Activated T-cell treated with anti-CD3 and anti-CD28 coated beads, Interleukin-2, amount 50 U/mL, for 72 hours (primary cell): ENCODE results near the gene CYP51A1. TPM values are rescaled to one million over a fixed set of nuclear protein-coding genes. Genes with fewer than 3 reads are reported as not detected.
"Not testable (repeated sequence)": the region's sequence is repeated elsewhere in the genome, so short reads cannot be mapped to it uniquely, and the experiment has no call there.

Source experiments
- ATAC-seq, 2 donors: fragments of 150-1000 bp; cut with Tn5 transposase; replicated peaks in 1 of 2; 2 replicates each; pipeline ENCODE4 v1.10.0; 2021; ENCODE audit warnings: moderate library complexity in 2 of 2, mild to moderate bottlenecking in 1 of 2
- DNase-seq, 2 donors: peaks; one replicate each; pipeline ENCODE4 v3.0.0; 2021 to 2022; ENCODE audit warnings: mixed read lengths in 1 of 2
- H3K27ac Mint-ChIP-seq: one replicate; pipeline ENCODE4 v1.8.0; 2022; ENCODE audit warnings: mild to moderate bottlenecking, moderate library complexity, mixed read lengths
- H3K27me3 Mint-ChIP-seq: one replicate; pipeline ENCODE4 v1.8.0; 2022; ENCODE audit warnings: low read depth, mixed read lengths
- H3K36me3 Mint-ChIP-seq, 2 donors: one replicate each; pipeline ENCODE4 v1.8.0; 2022; ENCODE audit warnings: mixed read lengths in 2 of 2, mild to moderate bottlenecking in 1 of 2; ENCODE audit not compliant: insufficient read depth in 2 of 2
- H3K4me1 Mint-ChIP-seq: one replicate; pipeline ENCODE4 v1.8.0; 2022; ENCODE audit warnings: low read depth, mixed read lengths
- H3K4me3 Mint-ChIP-seq, 2 donors: one replicate each; pipeline ENCODE4 v1.8.0; 2022; ENCODE audit warnings: mild to moderate bottlenecking in 2 of 2, mixed read lengths in 2 of 2, moderate library complexity in 2 of 2
- H3K9me3 Mint-ChIP-seq, 2 donors: one replicate each; pipeline ENCODE4 v1.8.0; 2022; ENCODE audit warnings: mixed read lengths in 2 of 2
- total RNA-seq, 2 donors: library from RNA; stranded (reverse); gene quantifications; one replicate each; pipeline ENCODE4 v1.2.3, GENCODE V29; 2022

Gene CYP51A1
- total RNA-seq, 2 donors from 2014 or later, result 29.8 to 29.9 TPM

DNA sequence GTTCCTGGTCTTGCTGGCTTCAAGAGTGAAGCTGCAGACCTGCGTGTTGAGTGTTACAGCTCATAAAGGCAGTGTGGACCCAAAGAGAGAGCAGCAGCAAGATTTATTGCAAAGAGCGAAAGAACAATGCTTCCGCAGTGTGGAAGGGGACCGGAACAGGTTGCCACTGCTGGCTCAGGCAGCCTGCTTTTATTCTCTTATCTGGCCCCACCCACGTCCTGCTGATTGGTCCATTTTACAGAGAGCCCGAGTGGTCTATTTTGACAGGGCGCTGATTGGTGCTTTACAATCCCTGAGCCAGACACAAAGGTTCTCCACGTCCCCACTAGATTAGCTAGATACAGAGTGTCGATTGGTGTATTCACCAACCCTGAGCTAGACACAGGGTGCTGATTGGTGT, 8.5 kb upstream of the CYP51A1 start:
- not testable (repeated sequence) for H3K27me3 Mint-ChIP-seq, H3K4me1 Mint-ChIP-seq, H3K27ac Mint-ChIP-seq, H3K36me3 Mint-ChIP-seq, DNase-seq, H3K9me3 Mint-ChIP-seq, H3K4me3 Mint-ChIP-seq, ATAC-seq

DNA sequence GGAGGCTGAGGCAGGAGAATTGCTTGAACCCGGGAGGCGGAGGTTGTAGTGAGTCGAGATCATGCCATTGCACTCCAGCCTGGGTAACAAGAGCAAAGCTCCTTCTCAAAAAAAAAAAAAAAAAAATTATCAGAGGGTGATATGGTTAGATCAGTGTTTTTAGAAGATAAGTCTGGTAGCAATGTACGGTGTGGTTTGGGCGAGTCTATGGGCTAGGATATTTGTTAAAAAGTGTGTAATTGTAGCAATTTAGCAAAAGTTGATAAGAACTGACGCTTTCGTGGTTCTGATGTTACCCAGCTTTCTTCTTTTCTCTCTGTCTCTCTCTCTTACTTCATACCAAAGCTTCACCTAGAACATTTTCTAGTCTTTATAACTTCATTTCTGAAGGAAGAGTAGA, 6.9 kb upstream of the CYP51A1 start:
- no peak overlapping the region for H3K4me3 Mint-ChIP-seq
- H3K4me1 Mint-ChIP-seq, result no peaks in the 10 kb centered on the region
- peaks cover 0 to 4% of the 10 kb centered on the region in 2 donors for H3K36me3 Mint-ChIP-seq
- ATAC-seq (no peak), DNase-seq (no peak)
- no peaks in the 10 kb centered on the region for H3K9me3 Mint-ChIP-seq
- H3K27ac Mint-ChIP-seq, result no peak overlapping the region
- no peaks in the 10 kb centered on the region for H3K27me3 Mint-ChIP-seq

DNA sequence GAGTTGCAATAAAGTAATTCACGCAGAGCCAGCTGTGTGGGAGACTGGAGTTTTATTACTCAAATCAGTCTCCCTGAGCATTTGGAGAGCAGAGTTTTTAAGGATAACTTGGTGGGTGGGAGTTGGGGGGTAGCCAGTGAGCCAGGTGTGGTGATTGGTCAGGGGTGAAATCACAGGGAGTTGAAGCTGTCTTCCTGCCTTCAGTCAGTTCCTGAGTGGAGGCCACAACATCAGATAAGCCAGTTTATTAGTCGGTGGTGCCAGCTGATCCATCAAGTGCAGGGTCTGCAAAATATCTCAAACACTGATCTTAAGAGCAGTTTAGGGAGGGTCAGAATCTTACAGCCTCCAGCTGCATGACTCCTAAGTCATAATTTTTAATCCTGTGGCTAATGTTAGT, 3.3 kb upstream of the CYP51A1 start:
- H3K27me3 Mint-ChIP-seq, result no peaks in the 10 kb centered on the region
- no peak for DNase-seq
- peaks cover 20% of the 10 kb centered on the region for H3K4me1 Mint-ChIP-seq
- peaks cover 2 to 4% of the 10 kb centered on the region in 2 donors for H3K36me3 Mint-ChIP-seq
- no peak for ATAC-seq
- H3K27ac Mint-ChIP-seq, result no peak overlapping the region
- H3K9me3 Mint-ChIP-seq, result no peaks in the 10 kb centered on the region
- no peak overlapping the region for H3K4me3 Mint-ChIP-seq

DNA sequence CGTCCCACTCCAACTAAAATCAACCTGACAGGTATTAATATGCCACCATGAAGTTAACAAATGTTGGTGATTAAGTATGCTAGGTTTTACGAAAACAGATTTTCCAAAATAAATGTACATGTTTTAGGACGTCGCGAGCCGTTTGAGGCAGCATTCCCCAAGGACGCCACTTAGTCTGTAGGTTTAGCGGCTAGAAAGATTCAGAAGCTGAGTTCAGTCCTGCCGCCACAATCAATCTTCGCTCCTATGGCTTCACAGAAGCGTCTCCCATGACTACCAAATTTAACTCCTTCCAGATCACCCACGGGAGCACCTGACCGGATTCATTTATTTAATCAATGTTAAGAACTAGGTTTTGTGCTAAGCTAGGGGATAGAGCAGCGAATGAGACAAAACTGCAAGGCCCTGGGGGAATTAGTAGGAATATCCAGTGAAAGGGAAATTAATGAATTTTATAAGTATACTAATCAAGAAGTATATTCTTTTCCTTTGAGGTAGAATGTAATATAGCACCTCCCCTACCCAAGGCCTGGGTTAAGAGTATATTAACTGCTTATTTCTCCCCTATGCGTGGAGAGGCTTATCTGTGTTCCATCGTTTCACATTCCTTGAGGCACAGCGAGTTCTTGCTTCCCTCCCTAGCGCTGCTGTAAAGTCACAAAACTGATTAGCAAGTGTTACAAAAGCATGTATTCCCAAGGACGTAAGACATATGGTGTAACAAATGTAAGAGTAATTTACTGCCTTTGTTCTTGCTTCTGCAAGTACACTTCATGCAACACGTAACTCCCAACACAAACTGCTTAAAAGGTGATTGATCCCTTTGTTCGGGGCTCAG, 994 bp upstream of the CYP51A1 start:
- Mint-ChIP-seq H3K27me3 (no peaks in the 10 kb centered on the region), H3K9me3 (no peaks in the 10 kb centered on the region), H3K4me1 (peaks cover 29% of the 10 kb centered on the region), H3K27ac (peak overlapping the region; percentile 98), H3K4me3 (peak overlapping the region; percentile 93 to 96), H3K36me3 (peaks cover 2 to 10% of the 10 kb centered on the region in 2 donors)
- DNase-seq (no peak), ATAC-seq (no peak)

DNA sequence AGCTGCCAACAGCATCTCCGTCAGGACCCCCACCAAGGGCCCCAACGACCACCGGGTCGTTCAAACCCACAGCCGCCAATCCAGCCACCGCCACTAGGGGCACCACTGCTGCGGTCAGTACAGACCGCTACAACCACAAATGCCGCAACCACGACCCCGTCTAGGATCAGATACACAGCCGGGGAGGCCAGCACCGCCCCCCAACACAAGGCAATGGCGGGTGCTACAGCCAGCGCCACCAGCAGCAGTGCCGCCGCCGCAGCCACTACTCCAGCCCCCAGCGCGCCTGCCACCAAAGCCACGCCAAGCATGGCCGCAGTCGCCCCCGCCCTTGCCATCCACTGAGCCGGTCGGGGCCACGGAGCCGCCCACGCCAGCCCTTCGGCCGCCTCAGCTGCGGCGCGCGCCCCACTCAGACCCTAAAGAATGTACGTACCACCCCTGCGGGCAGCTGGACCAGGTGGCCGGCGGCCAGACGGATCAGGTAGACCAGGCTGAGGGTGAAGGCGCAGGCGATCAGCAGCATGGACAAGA, 473 bp downstream of the CYP51A1 start:
- Mint-ChIP-seq H3K9me3 (no peaks in the 10 kb centered on the region), H3K4me1 (peaks cover 29% of the 10 kb centered on the region), H3K36me3 (peaks cover 2 to 10% of the 10 kb centered on the region in 2 donors), H3K27me3 (no peaks in the 10 kb centered on the region), H3K4me3 (peak overlapping the region; percentile 93 to 96), H3K27ac (peak overlapping the region; percentile 98)
- ATAC-seq (peak; percentile 37 to 48), DNase-seq (peak; percentile 71 to 74)

DNA sequence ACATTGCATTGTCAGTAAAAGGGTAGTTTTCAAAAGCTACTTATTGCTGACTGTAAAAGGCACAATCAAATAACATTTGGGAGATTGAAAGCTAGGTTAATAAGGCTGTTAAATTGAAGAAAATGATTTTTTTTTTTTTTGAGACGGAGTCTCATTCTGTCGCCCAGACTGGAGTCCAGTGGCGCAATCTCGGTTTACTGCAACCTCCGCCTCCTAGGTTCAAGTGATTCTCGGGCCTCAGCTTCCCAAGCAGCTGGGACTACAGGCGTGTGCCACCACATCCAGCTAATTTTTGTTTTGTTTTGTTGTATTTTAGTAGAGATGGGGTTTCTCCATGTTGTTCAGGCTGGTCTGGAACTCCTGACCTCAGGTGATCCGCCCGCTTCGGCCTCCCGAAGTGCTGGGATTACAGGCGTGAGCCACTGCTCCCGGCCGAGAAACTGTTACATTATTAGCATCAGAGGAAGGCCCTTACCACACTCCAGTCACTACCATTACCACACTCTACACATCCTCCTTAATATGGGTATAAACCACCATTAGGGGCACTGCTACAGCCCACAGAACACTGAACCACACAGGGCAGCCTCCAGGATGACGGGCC, 1.0 kb downstream of the CYP51A1 start:
- Mint-ChIP-seq H3K4me3 (peak overlapping the region; percentile 93 to 96), H3K27ac (peak overlapping the region; percentile 98), H3K36me3 (peaks cover 2 to 10% of the 10 kb centered on the region in 2 donors), H3K27me3 (no peaks in the 10 kb centered on the region), H3K4me1 (peaks cover 29% of the 10 kb centered on the region), H3K9me3 (no peaks in the 10 kb centered on the region)
- DNase-seq, result no peak
- ATAC-seq, result peak; percentile 3 to 5

DNA sequence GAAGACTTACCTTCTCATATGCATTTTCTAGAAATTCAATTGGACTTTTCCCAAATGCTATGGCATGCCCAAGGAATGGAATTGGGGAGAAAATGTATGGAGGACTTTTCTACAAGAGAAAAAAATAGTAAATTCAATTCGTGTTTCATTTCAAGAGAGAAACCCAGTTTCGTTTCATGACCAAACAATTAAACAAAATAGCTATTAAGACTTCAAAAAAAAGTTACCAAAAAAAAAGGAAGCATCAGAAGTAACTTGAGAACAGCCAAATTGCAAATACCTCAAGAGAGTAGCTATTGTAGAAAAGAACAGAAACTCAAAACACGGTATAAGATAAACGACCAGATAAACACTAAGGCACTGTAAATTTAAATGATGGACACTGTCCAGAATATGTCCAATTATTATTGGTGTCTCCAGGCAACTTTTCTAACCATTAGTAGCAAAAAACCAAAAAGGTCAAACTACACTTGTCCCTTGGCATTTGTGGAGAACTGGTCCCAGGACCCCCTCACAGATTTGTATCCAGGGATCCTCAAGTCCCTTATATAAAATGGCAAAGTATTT, 2.4 kb downstream of the CYP51A1 start:
- Mint-ChIP-seq H3K9me3 (no peaks in the 10 kb centered on the region), H3K27ac (no peak overlapping the region), H3K4me3 (peak overlapping the region in 1 of 2 donors; percentile 35), H3K36me3 (peaks cover 2 to 12% of the 10 kb centered on the region in 2 donors), H3K4me1 (peaks cover 29% of the 10 kb centered on the region), H3K27me3 (no peaks in the 10 kb centered on the region)
- no peak for DNase-seq
- ATAC-seq, result no peak

DNA sequence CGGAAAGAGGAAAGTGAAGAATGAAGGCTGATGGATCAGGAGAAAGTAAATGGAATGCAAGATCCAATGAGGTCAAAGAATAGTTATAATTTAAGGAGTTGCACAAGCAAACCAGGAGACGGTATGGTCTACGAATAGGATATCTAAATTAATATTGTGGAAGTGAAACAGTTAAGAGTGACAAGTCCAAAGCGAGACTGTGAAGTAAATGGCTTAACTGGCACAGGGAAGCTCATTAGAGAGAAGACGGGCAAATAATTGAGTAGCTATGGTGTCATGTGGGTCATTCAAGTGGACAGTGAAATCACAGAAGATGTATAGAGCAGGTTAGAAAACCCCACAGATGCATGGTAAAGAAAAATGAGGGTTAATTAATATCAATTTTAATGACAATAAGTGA, 3.2 kb downstream of the CYP51A1 start:
- ATAC-seq (no peak), DNase-seq (no peak)
- Mint-ChIP-seq H3K9me3 (no peaks in the 10 kb centered on the region), H3K27ac (no peak overlapping the region), H3K36me3 (peaks cover 2 to 18% of the 10 kb centered on the region in 2 donors), H3K4me1 (peaks cover 29% of the 10 kb centered on the region), H3K4me3 (no peak overlapping the region), H3K27me3 (no peaks in the 10 kb centered on the region)

DNA sequence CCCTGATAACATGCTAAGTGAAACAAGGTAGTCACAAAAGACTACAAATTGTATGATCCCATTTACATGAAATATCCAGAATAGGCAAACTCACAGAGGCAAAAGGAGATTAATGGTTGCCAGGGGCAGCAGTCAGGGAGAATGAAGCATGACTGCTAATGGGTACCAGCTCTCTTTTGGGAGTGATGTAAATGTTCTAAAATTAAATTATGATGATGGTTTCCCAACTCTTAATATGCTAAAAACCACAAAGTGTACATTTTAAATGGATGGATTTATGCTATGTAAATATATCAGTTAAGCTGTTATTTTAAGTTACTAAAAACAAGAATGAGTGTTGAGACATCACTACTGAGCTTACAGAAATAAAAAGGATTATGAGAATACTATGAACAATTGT, 12.6 kb downstream of the CYP51A1 start:
- no peak for ATAC-seq
- no peak overlapping the region for H3K27ac Mint-ChIP-seq
- H3K27me3 Mint-ChIP-seq, result no peaks in the 10 kb centered on the region
- DNase-seq, result no peak
- H3K9me3 Mint-ChIP-seq, result no peaks in the 10 kb centered on the region
- H3K4me1 Mint-ChIP-seq, result no peaks in the 10 kb centered on the region
- no peak overlapping the region for H3K4me3 Mint-ChIP-seq
- peaks cover 12 to 56% of the 10 kb centered on the region in 2 donors for H3K36me3 Mint-ChIP-seq

DNA sequence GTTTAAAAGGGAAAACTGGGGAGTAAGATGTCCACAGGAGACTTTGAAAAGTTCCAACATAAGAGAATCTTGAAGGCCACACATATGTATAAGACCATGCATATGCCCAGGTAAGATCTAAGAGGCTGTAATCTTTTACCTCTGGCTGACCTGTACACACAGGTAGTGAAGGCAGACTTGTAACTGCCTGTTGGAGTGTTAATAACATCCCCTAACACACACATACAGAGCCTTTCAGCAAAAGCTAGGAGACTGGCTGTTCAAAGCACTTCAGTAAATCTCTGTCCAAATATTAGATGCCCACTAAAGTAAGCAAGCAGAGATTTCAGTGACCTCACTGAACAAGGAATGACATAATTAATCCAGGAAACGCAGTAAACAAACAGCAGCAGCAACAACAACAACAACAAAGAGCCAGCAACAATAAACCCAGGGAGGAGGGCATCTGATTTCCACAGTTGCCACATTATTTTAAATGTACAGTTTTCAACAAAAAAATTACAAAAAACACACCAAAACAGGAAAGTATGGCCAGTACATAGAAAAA, 15.0 kb downstream of the CYP51A1 start:
- H3K4me1 Mint-ChIP-seq, result no peaks in the 10 kb centered on the region
- no peaks in the 10 kb centered on the region for H3K27me3 Mint-ChIP-seq
- H3K36me3 Mint-ChIP-seq, result peaks cover 10 to 55% of the 10 kb centered on the region in 2 donors
- H3K9me3 Mint-ChIP-seq, result no peaks in the 10 kb centered on the region
- H3K4me3 Mint-ChIP-seq, result no peak overlapping the region
- H3K27ac Mint-ChIP-seq, result no peak overlapping the region
- ATAC-seq (no peak), DNase-seq (no peak)

DNA sequence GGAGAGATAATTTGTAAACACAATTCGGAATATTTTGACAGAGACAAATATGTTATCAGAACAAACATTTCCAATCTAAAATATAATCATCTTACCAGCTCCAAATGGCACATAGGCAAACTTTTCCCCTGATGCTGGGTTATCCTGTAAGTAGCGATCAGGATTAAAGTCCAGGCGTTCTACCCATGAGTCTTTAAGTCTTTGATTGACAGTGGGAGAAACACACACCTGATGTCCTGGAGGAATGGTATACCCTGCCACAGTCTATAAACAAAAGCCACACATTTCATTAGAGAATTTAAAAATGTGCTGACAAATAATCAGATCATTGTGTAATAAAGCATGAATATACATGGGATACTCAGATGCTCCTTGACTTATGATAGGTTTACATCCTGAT, 17.3 kb downstream of the CYP51A1 start:
- ATAC-seq (no peak), DNase-seq (no peak)
- Mint-ChIP-seq H3K27ac (no peak overlapping the region), H3K27me3 (no peaks in the 10 kb centered on the region), H3K4me1 (no peaks in the 10 kb centered on the region), H3K36me3 (peaks cover 10 to 43% of the 10 kb centered on the region in 2 donors), H3K4me3 (no peak overlapping the region), H3K9me3 (no peaks in the 10 kb centered on the region)

DNA sequence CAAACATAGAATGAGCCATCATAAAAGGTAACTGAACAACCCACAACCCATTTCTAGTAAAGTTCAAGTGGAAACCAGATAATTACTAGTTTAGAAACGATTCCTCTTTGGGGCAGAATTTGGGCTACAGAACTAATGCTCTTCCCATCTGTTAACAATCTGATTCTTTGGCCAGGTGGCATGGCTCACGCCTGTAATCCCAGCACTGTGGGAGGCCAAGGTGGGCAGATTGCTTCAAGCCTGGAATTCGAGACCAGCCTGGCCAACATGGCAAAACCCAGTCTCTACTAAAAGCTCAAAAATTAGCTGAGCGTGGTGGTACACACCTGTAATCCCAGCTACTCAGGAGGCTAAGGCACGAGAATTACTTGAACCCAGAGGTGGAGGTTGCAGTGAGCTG, 18.5 kb downstream of the CYP51A1 start:
- DNase-seq (no peak), ATAC-seq (no peak)
- H3K9me3 Mint-ChIP-seq, result no peaks in the 10 kb centered on the region
- peaks cover 6 to 38% of the 10 kb centered on the region in 2 donors for H3K36me3 Mint-ChIP-seq
- H3K4me1 Mint-ChIP-seq, result no peaks in the 10 kb centered on the region
- H3K27me3 Mint-ChIP-seq, result no peaks in the 10 kb centered on the region
- no peak overlapping the region for H3K27ac Mint-ChIP-seq
- H3K4me3 Mint-ChIP-seq, result no peak overlapping the region

DNA sequence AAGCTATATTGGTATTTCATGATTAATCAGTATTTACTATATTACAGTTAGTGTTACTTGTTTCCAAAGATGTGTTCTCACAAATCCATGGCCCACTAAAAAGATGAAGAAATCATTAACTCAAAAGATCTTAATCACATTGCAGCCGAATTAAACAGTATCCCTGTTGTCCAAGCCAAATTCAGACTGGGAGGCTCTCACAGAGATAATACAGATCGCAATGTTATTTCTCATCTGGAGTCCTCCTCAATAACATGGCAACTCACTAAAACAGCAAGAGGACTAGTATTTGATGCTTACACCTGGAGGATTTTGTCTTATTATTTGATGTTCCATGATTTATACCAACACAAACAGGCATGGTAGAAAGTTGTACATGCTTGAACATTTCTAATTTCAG, 23.4 kb downstream of the CYP51A1 start:
- DNase-seq (no peak), ATAC-seq (no peak)
- Mint-ChIP-seq H3K27me3 (no peaks in the 10 kb centered on the region), H3K4me1 (no peaks in the 10 kb centered on the region), H3K27ac (no peak overlapping the region), H3K36me3 (peaks cover 0 to 20% of the 10 kb centered on the region in 2 donors), H3K9me3 (no peaks in the 10 kb centered on the region), H3K4me3 (no peak overlapping the region)
